Ishikawa (cell line): ENCODE data around the gene OTUD6A.

Experiments
- CEBPB ChIP-seq: IDR thresholded peaks from 2 replicates; pipeline ENCODE4 v1.6.1; 2012
- CREB1 ChIP-seq: IDR thresholded peaks from 2 replicates; pipeline ENCODE4 v1.6.1; 2012; ENCODE audit warnings: low read depth
- EGR1 ChIP-seq: IDR thresholded peaks from 2 replicates; pipeline ENCODE4 v1.6.1; 2012
- EP300 ChIP-seq: IDR thresholded peaks from 2 replicates; pipeline ENCODE4 v1.6.1; 2012; ENCODE audit warnings: borderline replicate concordance
- FOXM1 ChIP-seq: IDR thresholded peaks from 2 replicates; pipeline ENCODE4 v1.6.1; 2012; ENCODE audit warnings: low read depth, borderline replicate concordance
- MAX ChIP-seq: IDR thresholded peaks from 2 replicates; pipeline ENCODE4 v1.6.1; 2012
- NFIC ChIP-seq: IDR thresholded peaks from 2 replicates; pipeline ENCODE4 v1.6.1; 2012
- RAD21 ChIP-seq: IDR thresholded peaks from 2 replicates; pipeline ENCODE4 v1.6.1; 2012; ENCODE audit warnings: low read depth
- TAF1 ChIP-seq: IDR thresholded peaks from 2 replicates; pipeline ENCODE4 v1.6.1; 2012; ENCODE audit warnings: low read depth, mild to moderate bottlenecking
- TCF12 ChIP-seq: IDR thresholded peaks from 2 replicates; pipeline ENCODE4 v1.6.1; 2012; ENCODE audit warnings: low read depth
- TEAD4 ChIP-seq: IDR thresholded peaks from 2 replicates; pipeline ENCODE4 v1.6.1; 2012
- YY1 ChIP-seq: IDR thresholded peaks from 2 replicates; pipeline ENCODE4 v1.6.1; 2012; ENCODE audit warnings: low read depth
- ZBTB7A ChIP-seq: IDR thresholded peaks from 2 replicates; pipeline ENCODE4 v1.6.1; 2012; ENCODE audit warnings: low read depth
- TF ChIP-seq, protein P1 (sequence below): IDR thresholded peaks from 2 replicates; pipeline ENCODE4 v1.6.1; 2012; ENCODE audit warnings: low read depth, mild to moderate bottlenecking
- TF ChIP-seq, protein P2 (sequence below): IDR thresholded peaks from 2 replicates; pipeline ENCODE4 v1.6.1; 2012

Gene OTUD6A

GRCh38 chrX:70033348-70034051 lies 28.8 kb upstream of the OTUD6A start:
- TF ChIP-seq RAD21 = peak; percentile 66
- TF ChIP-seq TEAD4 = no peak

DNA sequence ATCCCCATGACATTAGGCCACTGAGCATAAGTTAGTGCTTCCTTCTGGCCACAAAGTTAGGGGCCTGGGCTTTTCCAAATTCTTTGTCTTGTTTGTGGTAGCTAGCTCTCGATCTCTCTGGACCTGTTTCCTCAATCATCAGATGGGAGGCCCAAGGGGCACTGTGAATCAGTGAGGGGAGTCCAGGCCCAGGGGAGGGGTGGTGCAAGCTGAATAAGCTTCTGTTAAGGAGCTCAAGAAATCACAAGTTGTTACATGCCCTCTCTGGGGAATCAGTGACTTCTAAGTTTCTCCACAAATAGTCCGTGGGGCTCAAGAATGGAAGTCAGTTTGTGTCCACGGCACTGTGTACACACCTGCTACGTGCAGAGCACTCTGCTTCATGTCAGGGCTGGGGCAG lies 27.6 kb upstream of the OTUD6A start:
- TF ChIP-seq EGR1 (no peak), TAF1 (no peak), RAD21 (no peak), YY1 (no peak), ZBTB7A (no peak), TEAD4 (no peak), CREB1 (no peak), NFIC (no peak), EP300 (no peak), CEBPB (no peak), TCF12 (no peak), MAX (no peak), FOXM1 (no peak)
- TF ChIP-seq, protein P1, sequence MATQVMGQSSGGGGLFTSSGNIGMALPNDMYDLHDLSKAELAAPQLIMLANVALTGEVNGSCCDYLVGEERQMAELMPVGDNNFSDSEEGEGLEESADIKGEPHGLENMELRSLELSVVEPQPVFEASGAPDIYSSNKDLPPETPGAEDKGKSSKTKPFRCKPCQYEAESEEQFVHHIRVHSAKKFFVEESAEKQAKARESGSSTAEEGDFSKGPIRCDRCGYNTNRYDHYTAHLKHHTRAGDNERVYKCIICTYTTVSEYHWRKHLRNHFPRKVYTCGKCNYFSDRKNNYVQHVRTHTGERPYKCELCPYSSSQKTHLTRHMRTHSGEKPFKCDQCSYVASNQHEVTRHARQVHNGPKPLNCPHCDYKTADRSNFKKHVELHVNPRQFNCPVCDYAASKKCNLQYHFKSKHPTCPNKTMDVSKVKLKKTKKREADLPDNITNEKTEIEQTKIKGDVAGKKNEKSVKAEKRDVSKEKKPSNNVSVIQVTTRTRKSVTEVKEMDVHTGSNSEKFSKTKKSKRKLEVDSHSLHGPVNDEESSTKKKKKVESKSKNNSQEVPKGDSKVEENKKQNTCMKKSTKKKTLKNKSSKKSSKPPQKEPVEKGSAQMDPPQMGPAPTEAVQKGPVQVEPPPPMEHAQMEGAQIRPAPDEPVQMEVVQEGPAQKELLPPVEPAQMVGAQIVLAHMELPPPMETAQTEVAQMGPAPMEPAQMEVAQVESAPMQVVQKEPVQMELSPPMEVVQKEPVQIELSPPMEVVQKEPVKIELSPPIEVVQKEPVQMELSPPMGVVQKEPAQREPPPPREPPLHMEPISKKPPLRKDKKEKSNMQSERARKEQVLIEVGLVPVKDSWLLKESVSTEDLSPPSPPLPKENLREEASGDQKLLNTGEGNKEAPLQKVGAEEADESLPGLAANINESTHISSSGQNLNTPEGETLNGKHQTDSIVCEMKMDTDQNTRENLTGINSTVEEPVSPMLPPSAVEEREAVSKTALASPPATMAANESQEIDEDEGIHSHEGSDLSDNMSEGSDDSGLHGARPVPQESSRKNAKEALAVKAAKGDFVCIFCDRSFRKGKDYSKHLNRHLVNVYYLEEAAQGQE = no peak
- TF ChIP-seq, protein P2, sequence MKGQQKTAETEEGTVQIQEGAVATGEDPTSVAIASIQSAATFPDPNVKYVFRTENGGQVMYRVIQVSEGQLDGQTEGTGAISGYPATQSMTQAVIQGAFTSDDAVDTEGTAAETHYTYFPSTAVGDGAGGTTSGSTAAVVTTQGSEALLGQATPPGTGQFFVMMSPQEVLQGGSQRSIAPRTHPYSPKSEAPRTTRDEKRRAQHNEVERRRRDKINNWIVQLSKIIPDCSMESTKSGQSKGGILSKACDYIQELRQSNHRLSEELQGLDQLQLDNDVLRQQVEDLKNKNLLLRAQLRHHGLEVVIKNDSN = no peak

- no peak for TF ChIP-seq CREB1
- TF ChIP-seq YY1 = no peak
- no peak for TF ChIP-seq RAD21
- no peak for TF ChIP-seq NFIC
- TF ChIP-seq TCF12 = no peak
- TF ChIP-seq FOXM1 = no peak
- TF ChIP-seq TEAD4 = no peak
- no peak for TF ChIP-seq CEBPB
- TF ChIP-seq EP300 = no peak
- TF ChIP-seq, protein P2 = no peak
Observed at GRCh38 chrX:70038515-70038914, 23.7 kb upstream of the OTUD6A start.

DNA sequence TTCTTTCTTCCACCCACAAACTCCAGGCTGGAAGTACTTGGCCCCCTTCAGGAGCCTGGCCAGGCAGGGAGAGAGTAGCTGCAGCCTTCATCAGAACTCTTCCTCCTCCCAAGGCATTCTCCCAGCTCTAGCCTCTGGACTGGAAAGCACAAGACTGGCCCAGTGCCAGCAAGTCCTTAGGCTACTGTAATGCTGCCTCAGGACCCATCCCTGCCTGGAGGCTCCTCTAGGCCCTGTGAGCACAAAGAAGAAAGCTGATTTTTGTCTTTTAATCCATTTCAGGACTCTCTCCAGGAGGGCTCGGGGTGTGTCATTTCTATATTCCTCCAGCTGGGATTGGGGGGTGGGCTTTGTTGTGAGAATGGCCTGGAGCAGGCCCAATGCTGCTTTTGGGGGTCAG lies 23.3 kb upstream of the OTUD6A start:
- no peak for TF ChIP-seq TCF12
- no peak for TF ChIP-seq EP300
- TF ChIP-seq CREB1 = no peak
- TF ChIP-seq, protein P1 = no peak
- TF ChIP-seq TAF1 = no peak
- no peak for TF ChIP-seq ZBTB7A
- no peak for TF ChIP-seq TEAD4
- TF ChIP-seq MAX = no peak
- TF ChIP-seq CEBPB = no peak
- no peak for TF ChIP-seq RAD21
- no peak for TF ChIP-seq NFIC
- TF ChIP-seq FOXM1 = no peak
- TF ChIP-seq, protein P2 = no peak
- TF ChIP-seq YY1 = no peak
- no peak for TF ChIP-seq EGR1

- TF ChIP-seq CREB1 (no peak), FOXM1 (no peak), RAD21 (no peak), EGR1 (no peak), NFIC (no peak)
Observed at GRCh38 chrX:70039758-70040157, 22.5 kb upstream of the OTUD6A start.

GRCh38 chrX:70041993-70042392 lies 20.3 kb upstream of the OTUD6A start:
- TF ChIP-seq CREB1 (no peak), MAX (no peak), NFIC (no peak), EGR1 (no peak), EP300 (no peak), ZBTB7A (no peak), RAD21 (no peak), TEAD4 (no peak), CEBPB (no peak), TAF1 (no peak), TCF12 (no peak), FOXM1 (no peak)
- TF ChIP-seq, protein P1 = no peak
- TF ChIP-seq, protein P2 = no peak
